C4-2B (cell line): Measurements from ENCODE around the gene MORN1.
"Not testable (repeated sequence)": the region's sequence is repeated elsewhere in the genome, so short reads cannot be mapped to it uniquely, and the experiment has no call there.

Experiments
- H3K27ac ChIP-seq: fragments of 450-650 bp; 2 replicates; pipeline ENCODE4 v1.5.1; 2017
- ZFX ChIP-seq: fragments of 450-650 bp; IDR thresholded peaks from 2 replicates; pipeline ENCODE4 v1.6.1; 2017
- TF ChIP-seq, protein P1 (sequence below): fragments of 450-650 bp; conservative IDR thresholded peaks from 2 replicates; pipeline ENCODE4 v1.5.1; 2017; ENCODE audit warnings: mild to moderate bottlenecking

MORN1 gene

DNA sequence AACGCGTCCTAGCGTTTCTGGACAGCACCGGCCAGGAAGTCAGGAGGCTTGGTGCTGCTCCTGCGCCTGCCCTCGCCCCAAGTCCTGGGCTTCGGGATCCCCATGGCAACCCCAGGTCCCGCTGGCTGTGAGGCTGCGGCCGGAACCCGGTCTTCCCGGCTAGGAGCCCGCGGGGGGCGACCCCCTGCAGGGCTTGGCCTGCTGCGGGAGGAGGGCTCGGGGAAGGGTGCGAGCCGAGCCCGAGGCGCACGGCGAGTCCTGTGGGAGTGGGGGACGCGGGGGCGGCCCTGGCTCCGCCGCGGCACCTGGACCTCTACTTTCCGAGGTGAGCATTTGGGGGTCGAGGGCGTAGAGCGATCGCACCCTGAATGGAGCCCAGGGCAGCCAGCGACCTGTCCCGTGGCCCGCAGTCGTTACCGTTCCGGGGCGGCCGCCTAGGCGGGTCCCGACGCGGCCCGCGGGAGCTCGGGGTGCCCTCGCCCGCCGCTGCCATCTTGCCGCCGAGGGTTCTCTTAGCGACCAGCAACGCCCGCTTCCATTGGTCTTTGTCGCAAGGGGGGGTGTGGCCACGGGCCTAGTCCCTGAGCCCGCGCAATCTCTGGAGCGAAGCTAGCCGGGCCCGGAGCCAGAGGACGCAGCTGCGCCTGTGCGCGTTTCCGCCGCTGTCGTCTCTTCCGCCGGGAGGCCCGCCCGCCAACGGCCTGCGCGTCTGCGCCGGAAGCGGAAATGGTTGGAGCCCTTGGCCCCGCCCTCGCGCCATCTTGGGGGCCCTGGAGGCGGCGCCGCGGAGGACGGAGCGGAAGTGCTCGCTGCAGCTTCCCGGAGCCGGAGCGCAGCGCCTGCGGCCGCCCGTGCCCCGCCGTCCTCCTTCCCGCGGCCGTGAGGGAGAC lies at the start of gene MORN1, which contains the start of gene RER1:
TSS of gene MORN1 (minus strand) at position 514 of the 890 bp plus-strand sequence. CDS start at position 493, 21 bp downstream.
TSS of gene RER1 (plus strand) at position 801 of the 890 bp plus-strand sequence. CDS start 3,950 bp downstream, outside the sequence.
- H3K27ac ChIP-seq = peak within 1 kb of the TSS; percentile 90
- TF ChIP-seq, protein P1, sequence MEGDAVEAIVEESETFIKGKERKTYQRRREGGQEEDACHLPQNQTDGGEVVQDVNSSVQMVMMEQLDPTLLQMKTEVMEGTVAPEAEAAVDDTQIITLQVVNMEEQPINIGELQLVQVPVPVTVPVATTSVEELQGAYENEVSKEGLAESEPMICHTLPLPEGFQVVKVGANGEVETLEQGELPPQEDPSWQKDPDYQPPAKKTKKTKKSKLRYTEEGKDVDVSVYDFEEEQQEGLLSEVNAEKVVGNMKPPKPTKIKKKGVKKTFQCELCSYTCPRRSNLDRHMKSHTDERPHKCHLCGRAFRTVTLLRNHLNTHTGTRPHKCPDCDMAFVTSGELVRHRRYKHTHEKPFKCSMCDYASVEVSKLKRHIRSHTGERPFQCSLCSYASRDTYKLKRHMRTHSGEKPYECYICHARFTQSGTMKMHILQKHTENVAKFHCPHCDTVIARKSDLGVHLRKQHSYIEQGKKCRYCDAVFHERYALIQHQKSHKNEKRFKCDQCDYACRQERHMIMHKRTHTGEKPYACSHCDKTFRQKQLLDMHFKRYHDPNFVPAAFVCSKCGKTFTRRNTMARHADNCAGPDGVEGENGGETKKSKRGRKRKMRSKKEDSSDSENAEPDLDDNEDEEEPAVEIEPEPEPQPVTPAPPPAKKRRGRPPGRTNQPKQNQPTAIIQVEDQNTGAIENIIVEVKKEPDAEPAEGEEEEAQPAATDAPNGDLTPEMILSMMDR = no peak
- TF ChIP-seq ZFX = peak; percentile 30; the same call in 1 of the 2 replicates

DNA sequence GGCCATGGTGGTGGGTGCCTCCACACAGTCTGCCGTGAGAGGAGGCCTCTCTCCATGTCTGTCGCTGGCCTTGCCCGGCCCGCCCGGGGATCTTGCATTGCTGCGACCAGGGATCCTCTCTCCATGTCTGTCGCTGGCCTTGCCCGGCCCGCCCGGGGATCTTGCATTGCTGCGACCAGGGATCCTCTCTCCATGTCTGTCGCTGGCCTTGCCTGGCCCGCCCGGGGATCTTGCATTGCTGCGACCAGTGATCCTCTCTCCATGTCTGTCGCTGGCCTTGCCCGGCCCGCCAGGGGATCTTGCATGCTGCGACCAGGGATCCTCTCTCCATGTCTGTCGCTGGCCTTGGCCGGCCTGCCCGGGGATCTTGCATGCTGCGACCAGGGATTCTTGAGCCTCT lies 49.0 kb upstream of the MORN1 start:
- not testable (repeated sequence) for H3K27ac ChIP-seq

DNA sequence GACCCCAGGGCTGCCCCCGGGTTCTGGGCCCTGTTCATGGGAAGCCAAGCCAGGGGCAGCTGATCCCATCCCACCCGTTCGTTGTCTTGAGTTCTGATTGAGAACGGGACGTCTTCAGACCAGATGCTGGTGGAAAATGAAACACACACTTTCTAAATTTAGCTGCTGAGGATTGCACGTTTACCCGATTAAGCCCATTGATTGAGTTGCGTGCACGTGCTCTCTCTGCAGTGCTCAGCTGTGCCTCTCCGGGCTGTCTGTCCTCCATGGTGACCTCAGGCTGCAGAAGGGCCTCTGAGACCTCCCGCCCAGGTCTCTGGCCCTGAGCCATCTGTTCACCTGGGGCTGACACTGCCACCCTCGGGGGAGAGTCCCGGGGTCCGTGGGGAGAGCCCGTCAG lies 48.0 kb upstream of the MORN1 start:
- TF ChIP-seq, protein P1 = no peak
- H3K27ac ChIP-seq = peak overlapping the region; percentile 91

DNA sequence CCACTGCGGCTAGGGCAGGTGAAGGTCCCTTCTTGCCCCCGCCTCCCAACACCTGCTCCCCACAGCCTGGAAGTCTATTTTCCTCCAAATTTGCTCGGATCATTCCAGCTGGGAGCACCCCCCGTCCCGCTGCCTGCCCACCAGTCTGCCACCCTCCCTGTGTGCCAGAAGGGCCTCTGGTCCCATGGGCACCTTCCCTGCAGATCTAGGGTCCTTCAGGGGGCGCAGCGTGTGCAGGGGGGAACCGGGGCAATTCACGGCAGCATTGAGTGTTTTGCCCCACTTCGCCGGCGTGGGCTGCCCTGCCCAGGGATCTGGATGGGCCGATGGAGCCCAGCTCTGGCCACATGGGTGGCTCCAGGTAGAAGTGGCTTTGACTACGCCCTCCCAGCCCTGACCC lies 47.3 kb upstream of the MORN1 start:
- peak overlapping the region; percentile 91 for H3K27ac ChIP-seq
- TF ChIP-seq, protein P1 = no peak
- TF ChIP-seq ZFX = no peak

DNA sequence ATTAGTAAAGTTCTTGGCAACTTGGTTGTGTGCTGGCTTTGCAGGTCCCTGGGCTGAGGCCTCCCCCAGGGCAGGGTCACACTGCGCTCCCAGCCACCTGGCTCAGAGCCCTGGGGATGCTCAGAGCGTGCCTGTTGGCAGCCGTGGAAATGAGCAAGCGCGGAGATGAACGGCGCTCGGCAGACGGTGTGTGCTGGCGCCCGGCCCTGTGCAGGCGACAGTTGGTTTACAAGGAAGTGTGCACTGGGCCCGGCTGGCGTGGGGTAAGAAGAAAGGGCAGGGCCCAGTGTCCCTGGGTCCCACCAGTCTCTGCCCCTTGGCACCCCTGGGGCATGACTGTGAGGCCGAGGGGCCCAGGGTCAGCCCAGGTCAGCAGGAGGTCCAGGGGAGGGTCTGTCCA lies 46.7 kb upstream of the MORN1 start:
- TF ChIP-seq ZFX = peak; percentile 52; the same call in 1 of the 2 replicates
- TF ChIP-seq, protein P1 = no peak
- peak overlapping the region; percentile 91 for H3K27ac ChIP-seq

DNA sequence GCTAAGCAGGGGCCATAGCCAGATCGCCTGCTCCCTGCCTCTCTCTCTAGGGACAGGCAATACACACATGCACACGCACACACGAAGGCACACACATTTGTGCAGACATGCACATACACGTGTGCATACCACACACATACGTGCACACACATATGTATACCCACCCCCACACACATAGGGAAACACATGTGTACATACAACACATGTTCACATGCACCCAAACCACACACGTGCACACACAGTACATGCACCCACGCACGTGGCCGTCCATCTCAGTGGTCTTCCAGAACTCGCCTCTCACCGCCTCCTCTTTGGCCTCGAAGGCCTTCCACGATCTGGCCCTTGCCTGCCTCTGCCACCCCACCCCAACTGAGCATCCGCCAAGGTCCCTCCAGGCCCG lies 46.3 kb upstream of the MORN1 start:
- TF ChIP-seq, protein P1 = no peak
- TF ChIP-seq ZFX = no peak
- H3K27ac ChIP-seq = peak overlapping the region; percentile 91

DNA sequence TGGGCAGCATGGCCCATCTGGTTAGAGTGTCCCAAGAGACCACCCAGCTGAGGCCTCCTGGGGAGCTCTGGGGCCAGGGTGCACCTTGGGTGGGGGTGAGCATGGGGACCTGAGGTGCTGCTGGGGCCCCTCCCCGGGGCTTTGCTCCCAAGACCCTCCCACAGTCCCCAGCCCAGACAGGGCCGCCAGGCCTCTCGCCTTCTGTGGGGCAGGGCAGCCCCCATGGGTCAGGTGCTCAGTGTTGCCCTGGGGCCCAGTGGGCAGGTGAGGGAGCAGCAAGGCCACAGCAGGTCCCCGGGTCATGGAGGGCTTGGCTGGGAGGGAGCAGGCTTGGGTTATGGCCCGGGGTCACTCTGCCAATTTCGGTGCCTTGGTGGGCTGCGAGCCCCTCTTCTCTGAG lies 45.5 kb upstream of the MORN1 start:
- TF ChIP-seq, protein P1 = no peak
- TF ChIP-seq ZFX = no peak
- H3K27ac ChIP-seq = peak overlapping the region; percentile 91
